Vagina (tissue), 2 donors: Measurements from ENCODE around the gene SUN1. TPM values are rescaled to one million over a fixed set of nuclear protein-coding genes. Genes with fewer than 3 reads are reported as not detected.

Experiments
- DNase-seq, 2 donors: peaks; one replicate each; pipeline ENCODE4 v3.0.0-alpha.2; 2017; ENCODE audit errors: extremely low spot score in 2 of 2
- H3K27ac ChIP-seq: fragments of 200-600 bp; sonication (generic); one replicate; pipeline ENCODE4 v1.5.1; 2019
- H3K27me3 ChIP-seq: fragments of 200-600 bp; sonication (generic); one replicate; pipeline ENCODE4 v1.5.1; 2019
- H3K36me3 ChIP-seq, 2 donors: fragments of 200-600 bp; sonication (generic); one replicate each; pipeline ENCODE4 v1.5.1; 2017 to 2019
- H3K4me1 ChIP-seq: fragments of 200-600 bp; sonication (generic); one replicate; pipeline ENCODE4 v1.5.1; 2019
- H3K4me3 ChIP-seq, 2 donors: fragments of 200-600 bp; sonication (generic); 1 replicate in 1 of 2; 2 replicates in 1 of 2; pipeline ENCODE4 v1.5.1; 2016 to 2019
- H3K9me3 ChIP-seq: fragments of 200-600 bp; sonication (generic); one replicate; pipeline ENCODE4 v1.5.1; 2019
- POLR2A ChIP-seq, 2 donors: fragments of 450-650 bp; IDR thresholded peaks; one replicate each; pipeline ENCODE4 v1.6.1; 2017; ENCODE audit warnings: antibody characterized with exemption in 2 of 2, mild to moderate bottlenecking in 2 of 2, moderate library complexity in 2 of 2
- POLR2AphosphoS5 ChIP-seq, 2 donors: sonication (generic); formaldehyde crosslinking; IDR thresholded peaks; one replicate each; pipeline ENCODE4 v1.9.0; 2017; ENCODE audit warnings: antibody characterized with exemption in 2 of 2, mild to moderate bottlenecking in 2 of 2, low read depth in 1 of 2; ENCODE audit not compliant: insufficient read depth in 1 of 2
- intact Hi-C: fragments of 100-400 bp; cut with DNase I; formaldehyde crosslinking; loops from one replicate; pipeline ENCODE4 v1.15.1; 2023
- total RNA-seq: library from RNA; depleted of rRNA; stranded (reverse); fragments of >200 nt; gene quantifications from one replicate; pipeline ENCODE4 v1.2.3, GENCODE V29; 2016
- TF ChIP-seq, protein P1 (sequence below), 3 experiments: fragments of 450-650 bp in 2 of 3; fragments of 200-600 bp in 1 of 3; sonication (generic) in 1 of 3; IDR thresholded peaks; one replicate each; pipeline ENCODE4 v1.5.1; 2017 to 2019; ENCODE audit warnings: antibody characterized with exemption in 3 of 3, mild to moderate bottlenecking in 2 of 3, moderate library complexity in 2 of 3

The SUN1 gene
- total RNA-seq, 1 donor from 2014 or later = 170 TPM

DNA sequence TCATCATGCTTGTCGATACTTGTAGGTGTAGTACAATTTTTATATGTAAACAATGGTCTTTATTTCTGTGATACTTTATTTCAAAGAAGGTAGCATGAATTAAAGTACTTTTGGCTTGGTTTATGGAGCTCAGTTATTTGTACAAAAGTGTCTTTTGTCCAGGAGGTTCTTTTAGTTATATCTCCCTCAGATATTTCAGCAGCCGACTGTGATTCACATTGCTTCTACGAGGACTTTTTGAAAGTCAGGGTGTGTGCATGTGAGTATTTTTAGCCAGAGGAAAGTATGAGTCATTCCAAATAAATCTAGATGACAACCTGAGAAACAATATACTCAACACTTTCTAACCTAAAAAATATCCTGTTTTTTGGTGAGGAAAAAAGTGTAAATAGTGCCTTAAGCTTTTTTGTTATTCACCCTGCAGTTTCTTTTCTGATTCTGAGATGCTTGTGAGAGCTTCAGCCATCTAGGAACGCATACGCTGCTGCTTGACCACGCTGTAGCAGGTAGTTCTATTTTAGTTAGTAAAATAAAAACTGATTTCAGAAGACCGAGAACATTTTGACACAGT, 595 bp upstream of the SUN1 start:
- intact Hi-C loops = no loop called here
- peak overlapping the region; percentile 19 to 29 for H3K4me3 ChIP-seq
- DNase-seq = no peak
- TF ChIP-seq, protein P1, sequence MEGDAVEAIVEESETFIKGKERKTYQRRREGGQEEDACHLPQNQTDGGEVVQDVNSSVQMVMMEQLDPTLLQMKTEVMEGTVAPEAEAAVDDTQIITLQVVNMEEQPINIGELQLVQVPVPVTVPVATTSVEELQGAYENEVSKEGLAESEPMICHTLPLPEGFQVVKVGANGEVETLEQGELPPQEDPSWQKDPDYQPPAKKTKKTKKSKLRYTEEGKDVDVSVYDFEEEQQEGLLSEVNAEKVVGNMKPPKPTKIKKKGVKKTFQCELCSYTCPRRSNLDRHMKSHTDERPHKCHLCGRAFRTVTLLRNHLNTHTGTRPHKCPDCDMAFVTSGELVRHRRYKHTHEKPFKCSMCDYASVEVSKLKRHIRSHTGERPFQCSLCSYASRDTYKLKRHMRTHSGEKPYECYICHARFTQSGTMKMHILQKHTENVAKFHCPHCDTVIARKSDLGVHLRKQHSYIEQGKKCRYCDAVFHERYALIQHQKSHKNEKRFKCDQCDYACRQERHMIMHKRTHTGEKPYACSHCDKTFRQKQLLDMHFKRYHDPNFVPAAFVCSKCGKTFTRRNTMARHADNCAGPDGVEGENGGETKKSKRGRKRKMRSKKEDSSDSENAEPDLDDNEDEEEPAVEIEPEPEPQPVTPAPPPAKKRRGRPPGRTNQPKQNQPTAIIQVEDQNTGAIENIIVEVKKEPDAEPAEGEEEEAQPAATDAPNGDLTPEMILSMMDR (IDR thresholded peaks at IDR 0.05) = no peak
- peak; percentile 41 to 99 for TF ChIP-seq POLR2AphosphoS5 (IDR thresholded peaks at IDR 0.05; ENCODE audit: insufficient read depth in 1 of 2, low read depth in 1 of 2)
- no peak for TF ChIP-seq POLR2A (IDR thresholded peaks at IDR 0.05)
- H3K36me3 ChIP-seq = peaks cover 0 to 4% of the 10 kb centered on the region in 2 donors
- H3K27ac ChIP-seq = peak overlapping the region; percentile 95
- H3K4me1 ChIP-seq = peaks cover 94% of the 10 kb centered on the region
- no peaks in the 10 kb centered on the region for H3K27me3 ChIP-seq
- no peaks in the 10 kb centered on the region for H3K9me3 ChIP-seq

DNA sequence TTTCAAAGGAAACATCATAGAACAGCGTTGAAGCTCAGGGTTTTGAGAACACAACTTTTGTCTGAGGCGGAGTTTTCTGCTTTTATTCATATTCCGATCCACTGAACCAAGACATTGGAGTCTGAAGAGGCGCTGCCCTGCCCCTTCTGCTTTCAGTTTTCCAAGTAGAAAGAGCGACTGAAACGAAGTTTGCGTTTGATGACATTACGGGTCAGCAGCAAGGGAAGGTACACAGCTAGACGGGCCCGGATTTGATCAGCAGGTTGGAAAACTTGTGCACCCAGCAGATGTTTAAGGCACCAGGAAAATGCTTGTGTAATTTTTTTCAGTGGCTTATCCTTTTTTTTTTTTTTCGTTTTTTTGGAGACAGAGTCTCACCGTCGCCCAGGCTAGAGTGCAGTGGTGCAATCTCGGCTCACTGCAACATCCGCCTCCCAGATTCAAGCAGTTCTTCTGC, 720 bp downstream of the SUN1 start:
- intact Hi-C loops = no loop called here
- Histone ChIP-seq H3K27me3 (no peaks in the 10 kb centered on the region), H3K36me3 (no peaks in the 10 kb centered on the region), H3K4me3 (no peak overlapping the region), H3K9me3 (no peaks in the 10 kb centered on the region), H3K27ac (peak overlapping the region; percentile 95), H3K4me1 (peaks cover 92% of the 10 kb centered on the region)
- no peak for DNase-seq
- TF ChIP-seq POLR2A (IDR thresholded peaks at IDR 0.05) (no peak), POLR2AphosphoS5 (IDR thresholded peaks at IDR 0.05; ENCODE audit: insufficient read depth in 1 of 2, low read depth in 1 of 2) (no peak)
- TF ChIP-seq, protein P1 (IDR thresholded peaks at IDR 0.05) = no peak

- Histone ChIP-seq H3K9me3 (no peaks in the 10 kb centered on the region), H3K27me3 (no peaks in the 10 kb centered on the region), H3K4me3 (no peak overlapping the region), H3K36me3 (peaks cover 0 to 2% of the 10 kb centered on the region in 2 donors), H3K27ac (peak overlapping the region; percentile 95), H3K4me1 (peaks cover 88% of the 10 kb centered on the region)
- TF ChIP-seq, protein P1 (IDR thresholded peaks at IDR 0.05) = no peak
- TF ChIP-seq POLR2A (IDR thresholded peaks at IDR 0.05) (no peak), POLR2AphosphoS5 (IDR thresholded peaks at IDR 0.05; ENCODE audit: insufficient read depth in 1 of 2, low read depth in 1 of 2) (no peak)
- intact Hi-C loops = no loop called here
- DNase-seq = no peak
Measured at GRCh38 chr7:833601-834258, 1.5 kb downstream of the SUN1 start.

- intact Hi-C loops = no loop called here
- Histone ChIP-seq H3K27me3 (no peaks in the 10 kb centered on the region), H3K4me1 (peaks cover 82% of the 10 kb centered on the region), H3K36me3 (peaks cover 0 to 7% of the 10 kb centered on the region in 2 donors), H3K4me3 (no peak overlapping the region), H3K27ac (peak overlapping the region; percentile 95), H3K9me3 (no peaks in the 10 kb centered on the region)
- TF ChIP-seq POLR2A (IDR thresholded peaks at IDR 0.05) = no peak
- no peak for TF ChIP-seq POLR2AphosphoS5 (IDR thresholded peaks at IDR 0.05; ENCODE audit: insufficient read depth in 1 of 2, low read depth in 1 of 2)
- TF ChIP-seq, protein P1 (IDR thresholded peaks at IDR 0.05) = no peak
- no peak for DNase-seq
Measured at GRCh38 chr7:834277-834676, 2.0 kb downstream of the SUN1 start.

GRCh38 chr7:835021-835420, 2.7 kb downstream of the SUN1 start:
- DNase-seq = no peak

More at GRCh38 chr7:835021-835420, 2.7 kb downstream of the SUN1 start:
- TF ChIP-seq POLR2A (IDR thresholded peaks at IDR 0.05) = no peak
- TF ChIP-seq, protein P1 (IDR thresholded peaks at IDR 0.05) = no peak
- no peak for TF ChIP-seq POLR2AphosphoS5 (IDR thresholded peaks at IDR 0.05; ENCODE audit: insufficient read depth in 1 of 2, low read depth in 1 of 2)
- Histone ChIP-seq H3K4me3 (no peak overlapping the region), H3K9me3 (no peaks in the 10 kb centered on the region), H3K4me1 (peaks cover 76% of the 10 kb centered on the region), H3K27me3 (no peaks in the 10 kb centered on the region), H3K36me3 (peaks cover 0 to 10% of the 10 kb centered on the region in 2 donors), H3K27ac (peak overlapping the region; percentile 95)
- intact Hi-C loops = no loop called here
